Activated naive CD8-positive, alpha-beta T cell treated with anti-CD3 and anti-CD28 coated beads, Interleukin-2, amount 50 U/mL, for 24 hours (primary cell): ENCODE measurements around the gene CHAC2.
"Not testable (repeated sequence)": the region's sequence is repeated elsewhere in the genome, so short reads cannot be mapped to it uniquely, and the experiment has no call there.

Experiments used
- ATAC-seq: fragments of 150-1000 bp; cut with Tn5 transposase; one replicate; pipeline ENCODE4 v1.10.0; 2021
- DNase-seq: peaks from one replicate; pipeline ENCODE4 v3.0.0; 2021
- H3K27ac Mint-ChIP-seq: one replicate; pipeline ENCODE4 v1.8.0; 2021; ENCODE audit warnings: mild to moderate bottlenecking, mixed read lengths
- H3K27me3 Mint-ChIP-seq: one replicate; pipeline ENCODE4 v1.8.0; 2021; ENCODE audit warnings: mixed read lengths
- H3K36me3 Mint-ChIP-seq: one replicate; pipeline ENCODE4 v1.8.0; 2021; ENCODE audit warnings: low read depth, mixed read lengths
- H3K4me1 Mint-ChIP-seq: one replicate; pipeline ENCODE4 v1.8.0; 2021; ENCODE audit warnings: mixed read lengths
- H3K4me3 Mint-ChIP-seq: one replicate; pipeline ENCODE4 v1.8.0; 2021; ENCODE audit warnings: mild to moderate bottlenecking, moderate library complexity, mixed read lengths
- H3K9me3 Mint-ChIP-seq: one replicate; pipeline ENCODE4 v1.8.0; 2021; ENCODE audit warnings: mixed read lengths

Gene CHAC2

GRCh38 chr2:53767405-53768241 is at the start of gene CHAC2:
Gene CHAC2, plus strand, starts transcription at chr2:53767804. Its CDS starts 83 bp downstream, at chr2:53767887.
- Mint-ChIP-seq H3K36me3 (peaks cover 37% of the 10 kb centered on the region), H3K4me1 (peaks cover 41% of the 10 kb centered on the region), H3K9me3 (peaks cover 3% of the 10 kb centered on the region), H3K27me3 (no peaks in the 10 kb centered on the region), H3K27ac (peak within 1 kb of the TSS; percentile 87), H3K4me3 (peak within 1 kb of the TSS; percentile 94)
- peak; percentile 94 for ATAC-seq
- DNase-seq: peak; percentile 90

- H3K36me3 Mint-ChIP-seq: peaks cover 48% of the 10 kb centered on the region
- not testable (repeated sequence) for H3K9me3 Mint-ChIP-seq, H3K27me3 Mint-ChIP-seq, DNase-seq, H3K27ac Mint-ChIP-seq, H3K4me3 Mint-ChIP-seq, H3K4me1 Mint-ChIP-seq, ATAC-seq
Measured at GRCh38 chr2:53720944-53721343, 46.7 kb upstream of the CHAC2 start.

- DNase-seq: no peak
Measured at GRCh38 chr2:53724536-53724935, 43.1 kb upstream of the CHAC2 start.

GRCh38 chr2:53725662-53726061 is 41.9 kb upstream of the CHAC2 start:
- H3K4me3 Mint-ChIP-seq: no peak overlapping the region
- no peak for DNase-seq
- no peak for ATAC-seq

More at GRCh38 chr2:53724536-53724935, 43.1 kb upstream of the CHAC2 start:
- H3K27ac Mint-ChIP-seq: no peak overlapping the region
- no peak overlapping the region for H3K4me3 Mint-ChIP-seq
- no peaks in the 10 kb centered on the region for H3K27me3 Mint-ChIP-seq
- H3K9me3 Mint-ChIP-seq: no peaks in the 10 kb centered on the region
- peaks cover 38% of the 10 kb centered on the region for H3K36me3 Mint-ChIP-seq
- no peak for ATAC-seq
- peaks cover 4% of the 10 kb centered on the region for H3K4me1 Mint-ChIP-seq

GRCh38 chr2:53727921-53728320 is 39.7 kb upstream of the CHAC2 start:
- H3K9me3 Mint-ChIP-seq: no peaks in the 10 kb centered on the region
- H3K27me3 Mint-ChIP-seq: no peaks in the 10 kb centered on the region
- no peak overlapping the region for H3K4me3 Mint-ChIP-seq
- H3K4me1 Mint-ChIP-seq: peaks cover 4% of the 10 kb centered on the region
- ATAC-seq: no peak
- no peak for DNase-seq
- H3K27ac Mint-ChIP-seq: no peak overlapping the region
- H3K36me3 Mint-ChIP-seq: peaks cover 23% of the 10 kb centered on the region

More at GRCh38 chr2:53725662-53726061, 41.9 kb upstream of the CHAC2 start:
- no peaks in the 10 kb centered on the region for H3K9me3 Mint-ChIP-seq
- peaks cover 4% of the 10 kb centered on the region for H3K4me1 Mint-ChIP-seq
- no peak overlapping the region for H3K27ac Mint-ChIP-seq
- H3K36me3 Mint-ChIP-seq: peaks cover 37% of the 10 kb centered on the region
- H3K27me3 Mint-ChIP-seq: no peaks in the 10 kb centered on the region

GRCh38 chr2:53729143-53729762 is 38.4 kb upstream of the CHAC2 start:
- H3K9me3 Mint-ChIP-seq: no peaks in the 10 kb centered on the region
- H3K4me1 Mint-ChIP-seq: peaks cover 4% of the 10 kb centered on the region
- no peak overlapping the region for H3K4me3 Mint-ChIP-seq
- no peaks in the 10 kb centered on the region for H3K27me3 Mint-ChIP-seq
- no peak for ATAC-seq
- H3K27ac Mint-ChIP-seq: no peak overlapping the region
- H3K36me3 Mint-ChIP-seq: peaks cover 28% of the 10 kb centered on the region
- DNase-seq: no peak

- no peak for ATAC-seq
- Mint-ChIP-seq H3K27me3 (no peaks in the 10 kb centered on the region), H3K36me3 (peaks cover 11% of the 10 kb centered on the region), H3K4me3 (no peak overlapping the region), H3K9me3 (no peaks in the 10 kb centered on the region), H3K4me1 (peaks cover 2% of the 10 kb centered on the region), H3K27ac (no peak overlapping the region)
- no peak for DNase-seq
Measured at GRCh38 chr2:53737091-53737490, 30.5 kb upstream of the CHAC2 start.

GRCh38 chr2:53739032-53739431 is 28.6 kb upstream of the CHAC2 start:
- no peak for ATAC-seq
- Mint-ChIP-seq H3K36me3 (peaks cover 21% of the 10 kb centered on the region), H3K27me3 (no peaks in the 10 kb centered on the region), H3K27ac (no peak overlapping the region), H3K4me1 (peaks cover 8% of the 10 kb centered on the region), H3K9me3 (no peaks in the 10 kb centered on the region), H3K4me3 (no peak overlapping the region)
- DNase-seq: no peak

- H3K9me3 Mint-ChIP-seq: no peaks in the 10 kb centered on the region
- no peak overlapping the region for H3K4me3 Mint-ChIP-seq
- DNase-seq: no peak
- no peak for ATAC-seq
- H3K4me1 Mint-ChIP-seq: peaks cover 8% of the 10 kb centered on the region
- H3K27me3 Mint-ChIP-seq: no peaks in the 10 kb centered on the region
- peaks cover 16% of the 10 kb centered on the region for H3K36me3 Mint-ChIP-seq
- no peak overlapping the region for H3K27ac Mint-ChIP-seq
Measured at GRCh38 chr2:53740170-53740569, 27.4 kb upstream of the CHAC2 start.

GRCh38 chr2:53744395-53745065 is 23.1 kb upstream of the CHAC2 start:
- H3K27ac Mint-ChIP-seq: no peak overlapping the region
- H3K36me3 Mint-ChIP-seq: peaks cover 20% of the 10 kb centered on the region
- H3K4me1 Mint-ChIP-seq: peaks cover 8% of the 10 kb centered on the region
- ATAC-seq (no peak), DNase-seq (no peak)
- no peaks in the 10 kb centered on the region for H3K9me3 Mint-ChIP-seq
- no peaks in the 10 kb centered on the region for H3K27me3 Mint-ChIP-seq
- H3K4me3 Mint-ChIP-seq: no peak overlapping the region

- Mint-ChIP-seq H3K27ac (peak overlapping the region; percentile 39), H3K4me3 (no peak overlapping the region), H3K27me3 (no peaks in the 10 kb centered on the region), H3K4me1 (peaks cover 28% of the 10 kb centered on the region), H3K9me3 (no peaks in the 10 kb centered on the region), H3K36me3 (peaks cover 10% of the 10 kb centered on the region)
- ATAC-seq: no peak
- DNase-seq: no peak
Measured at GRCh38 chr2:53750041-53750768, 17.4 kb upstream of the CHAC2 start.

GRCh38 chr2:53751728-53752127 is 15.9 kb upstream of the CHAC2 start:
- Mint-ChIP-seq H3K27me3 (no peaks in the 10 kb centered on the region), H3K27ac (peak overlapping the region; percentile 82), H3K36me3 (peaks cover 13% of the 10 kb centered on the region), H3K4me1 (peaks cover 28% of the 10 kb centered on the region), H3K4me3 (peak overlapping the region; percentile 33), H3K9me3 (no peaks in the 10 kb centered on the region)
- ATAC-seq: peak; percentile 98
- no peak for DNase-seq

- no peak overlapping the region for H3K4me3 Mint-ChIP-seq
- ATAC-seq (no peak), DNase-seq (no peak)
- no peaks in the 10 kb centered on the region for H3K9me3 Mint-ChIP-seq
- peaks cover 28% of the 10 kb centered on the region for H3K4me1 Mint-ChIP-seq
- H3K36me3 Mint-ChIP-seq: peaks cover 15% of the 10 kb centered on the region
- no peaks in the 10 kb centered on the region for H3K27me3 Mint-ChIP-seq
- peak overlapping the region; percentile 15 for H3K27ac Mint-ChIP-seq
Measured at GRCh38 chr2:53752385-53752784, 15.2 kb upstream of the CHAC2 start.

GRCh38 chr2:53753041-53753440 is 14.6 kb upstream of the CHAC2 start:
- peaks cover 19% of the 10 kb centered on the region for H3K36me3 Mint-ChIP-seq
- no peak overlapping the region for H3K4me3 Mint-ChIP-seq
- no peak for DNase-seq
- H3K27me3 Mint-ChIP-seq: no peaks in the 10 kb centered on the region
- ATAC-seq: no peak
- H3K9me3 Mint-ChIP-seq: no peaks in the 10 kb centered on the region
- H3K4me1 Mint-ChIP-seq: peaks cover 28% of the 10 kb centered on the region
- H3K27ac Mint-ChIP-seq: peak overlapping the region; percentile 15
